NCI-H1694 (cell line): ENCODE data around the gene TTLL13.
"Not testable (repeated sequence)": the region's sequence is repeated elsewhere in the genome, so short reads cannot be mapped to it uniquely, and the experiment has no call there.

Source experiments
- DNase-seq: peaks from one replicate; lab custom pipeline; 2025; lab: John Stamatoyannopoulos, UW

The TTLL13 gene

GRCh38 chr15:90234096-90234988, 15.0 kb upstream of the TTLL13 start, which contains the start of gene GDPGP1:
Gene GDPGP1 (plus strand): TSS chr15:90234209. CDS start chr15:90240909, 6,700 bp downstream.
- no peak for DNase-seq

DNA sequence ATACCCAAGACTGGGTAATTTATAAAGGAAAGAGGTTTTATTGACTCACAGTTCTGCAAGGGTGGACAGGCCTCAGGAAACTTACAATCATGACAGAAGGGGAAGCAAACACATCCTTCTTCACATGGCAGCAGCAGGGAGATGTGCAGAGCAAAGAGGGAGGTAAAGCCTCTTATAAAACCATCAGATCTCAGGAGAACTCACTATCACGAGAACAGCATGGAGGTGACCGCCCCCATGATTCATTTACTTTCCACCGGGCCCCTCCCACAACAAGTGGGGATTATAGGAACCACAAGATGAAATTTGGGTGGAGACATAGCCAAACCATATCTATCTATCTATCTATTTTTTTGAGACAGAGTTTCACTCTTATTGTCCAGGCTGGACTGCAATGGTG, 10.0 kb upstream of the TTLL13 start:
- DNase-seq: no peak

GRCh38 chr15:90240856-90241255, 8.5 kb upstream of the TTLL13 start:
- peak; percentile 7 for DNase-seq

GRCh38 chr15:90241343-90242192, 7.8 kb upstream of the TTLL13 start:
- no peak for DNase-seq

- no peak for DNase-seq
These were observed 5.3 kb upstream of the TTLL13 start for GRCh38 chr15:90243943-90244639.

- no peak for DNase-seq
These were observed 560 bp upstream of the TTLL13 start for GRCh38 chr15:90248789-90249202.

GRCh38 chr15:90257776-90258175, 8.4 kb downstream of the TTLL13 start:
- DNase-seq: no peak

- DNase-seq: no peak
These were observed 10.2 kb downstream of the TTLL13 start for GRCh38 chr15:90259524-90259923.

GRCh38 chr15:90260731-90261130, 11.4 kb downstream of the TTLL13 start:
- DNase-seq: not testable (repeated sequence)

DNA sequence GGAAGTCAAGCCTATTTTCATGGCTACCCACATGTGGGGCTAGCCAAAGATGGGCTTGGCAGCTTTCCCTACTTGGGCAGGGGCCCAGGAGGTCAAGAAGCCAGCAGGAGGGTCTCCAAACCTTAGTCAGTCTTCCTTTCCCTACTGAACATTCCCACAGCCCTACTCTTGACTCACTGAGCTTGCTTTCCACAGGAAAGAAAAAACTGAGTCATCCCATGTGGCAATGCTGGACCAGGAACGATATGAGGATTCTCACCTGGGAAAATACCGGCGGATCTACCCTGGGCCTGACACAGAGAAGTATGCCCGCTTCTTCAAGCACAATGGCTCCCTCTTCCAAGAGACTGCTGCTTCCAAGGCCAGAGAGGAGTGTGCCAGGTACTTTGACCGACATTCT, 12.5 kb downstream of the TTLL13 start:
- DNase-seq: no peak

GRCh38 chr15:90262426-90262825, 13.1 kb downstream of the TTLL13 start:
- no peak for DNase-seq

DNA sequence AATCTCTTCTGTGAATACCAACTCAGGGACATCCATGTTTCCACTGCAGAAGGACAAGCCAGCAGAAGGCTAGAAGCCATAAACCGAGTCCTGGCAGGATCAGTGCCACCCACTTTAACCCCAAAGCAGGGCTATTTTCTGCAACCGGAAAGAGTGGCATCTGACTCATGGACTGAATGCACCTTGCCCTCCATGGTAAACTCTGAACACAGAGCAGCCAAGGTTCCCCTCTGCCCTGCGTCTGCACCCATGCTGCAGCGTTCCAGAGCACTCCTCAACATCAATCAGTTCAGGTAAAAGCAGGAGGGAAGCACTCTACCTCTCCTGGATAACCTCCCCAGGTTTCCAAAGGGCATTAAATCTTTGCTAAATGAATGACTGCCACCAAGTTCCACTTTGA, 15.3 kb downstream of the TTLL13 start:
- DNase-seq: no peak

DNA sequence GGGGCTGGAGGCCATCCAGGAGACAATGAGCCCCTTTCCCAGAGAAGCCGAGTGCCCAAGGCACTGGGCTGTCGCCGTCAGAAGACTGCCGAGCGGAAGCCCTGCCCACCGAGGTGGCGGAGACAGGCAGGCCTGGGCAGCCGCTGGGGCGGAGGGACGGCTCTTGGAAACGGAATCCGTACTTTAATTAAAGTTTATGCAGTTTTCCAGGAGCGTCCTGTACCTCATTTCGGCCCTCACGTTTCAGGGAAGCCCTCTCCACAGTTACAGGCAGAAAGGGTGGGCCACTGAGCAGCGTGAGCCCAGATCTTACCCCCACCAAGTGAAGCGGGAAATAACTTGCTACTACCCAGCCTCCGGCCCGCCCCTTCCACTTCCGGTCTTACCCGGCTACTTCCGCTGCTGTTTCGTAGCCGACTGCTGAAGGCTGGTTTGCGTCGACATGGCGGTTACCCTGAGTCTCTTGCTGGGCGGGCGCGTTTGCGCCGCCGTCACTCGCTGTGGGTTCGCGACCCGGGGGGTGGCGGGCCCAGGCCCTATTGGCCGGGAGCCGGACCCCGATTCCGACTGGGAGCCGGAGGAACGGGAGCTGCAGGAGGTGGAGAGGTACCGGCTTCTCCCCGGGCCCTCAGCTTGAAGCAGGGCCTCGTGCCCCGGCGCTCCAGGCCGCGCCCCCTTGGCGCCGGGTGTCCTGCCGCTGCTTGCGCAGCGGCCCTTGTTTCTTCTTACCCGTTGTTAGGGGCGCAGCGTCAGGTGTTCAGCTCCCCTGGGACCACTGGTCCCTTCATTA, 16.1 kb downstream of the TTLL13 start, which contains the start of gene NGRN:
NGRN (plus strand) TSS at position 402 of the 790 bp plus-strand sequence; CDS start at position 443, 41 bp downstream.
- DNase-seq: peak; percentile 81

GRCh38 chr15:90266061-90266431, 16.7 kb downstream of the TTLL13 start:
- no peak for DNase-seq

- DNase-seq: no peak
These were observed 17.1 kb downstream of the TTLL13 start for GRCh38 chr15:90266485-90266884.

- no peak for DNase-seq
These were observed 19.1 kb downstream of the TTLL13 start for GRCh38 chr15:90268415-90268814.

GRCh38 chr15:90270502-90271150, 21.3 kb downstream of the TTLL13 start:
- no peak for DNase-seq

GRCh38 chr15:90271459-90272166, 22.3 kb downstream of the TTLL13 start:
- DNase-seq: no peak

GRCh38 chr15:90278467-90278866, 29.1 kb downstream of the TTLL13 start:
- not testable (repeated sequence) for DNase-seq

- not testable (repeated sequence) for DNase-seq
These were observed 31.4 kb downstream of the TTLL13 start for GRCh38 chr15:90280743-90281142.
